HL-60 (cell line): ENCODE results near the gene STX19.

Experiments
- DNase-seq, 2 experiments: peaks; one replicate each; pipeline ENCODE4 v3.0.0-alpha.2; 2010 to 2020; ENCODE audit warnings: low read depth in 1 of 2, low spot score in 1 of 2
- H3K27ac ChIP-seq: fragments of 250-450 bp; sonication (Bioruptor Pico); replicated peaks from 2 replicates; pipeline ENCODE4 v1.5.1; 2020; ENCODE audit warnings: mild to moderate bottlenecking, moderate library complexity
- H3K27me3 ChIP-seq: fragments of 250-450 bp; sonication (Bioruptor Pico); 2 replicates; pipeline ENCODE4 v1.5.1; 2021; ENCODE audit warnings: mild to moderate bottlenecking, moderate library complexity; ENCODE audit not compliant: insufficient read depth, poor library complexity, severe bottlenecking
- H3K4me3 ChIP-seq: replicated peaks from 2 replicates; pipeline ENCODE4 v1.5.1; 2011; ENCODE audit warnings: mild to moderate bottlenecking, control low read depth, low read length; ENCODE audit not compliant: insufficient read depth
- CTCF ChIP-seq: IDR thresholded peaks from one replicate; pipeline ENCODE4 v1.5.1; 2011; ENCODE audit warnings: low read length, control low read depth, inconsistent platforms; ENCODE audit not compliant: insufficient read depth
- GABPA ChIP-seq: IDR thresholded peaks from 2 replicates; pipeline ENCODE4 v1.6.1; 2012; ENCODE audit warnings: low read depth
- POLR2AphosphoS5 ChIP-seq: IDR thresholded peaks from 2 replicates; pipeline ENCODE4 v1.6.1; 2012; ENCODE audit warnings: low read depth
- REST ChIP-seq: IDR thresholded peaks from 2 replicates; pipeline ENCODE4 v1.6.1; 2012; ENCODE audit warnings: low read depth; ENCODE audit not compliant: insufficient replicate concordance
- SPI1 ChIP-seq: IDR thresholded peaks from 2 replicates; pipeline ENCODE4 v1.6.1; 2012; ENCODE audit warnings: low read depth, mild to moderate bottlenecking, borderline replicate concordance

Gene STX19

GRCh38 chr3:94063496-94064119, 35.2 kb upstream of the STX19 start:
- DNase-seq: no peak
- TF ChIP-seq CTCF (no peak), POLR2AphosphoS5 (no peak)
- H3K4me3 ChIP-seq: peak overlapping the region; percentile 76
- no peaks in the 10 kb centered on the region for H3K27me3 ChIP-seq
- peak overlapping the region; percentile 96 for H3K27ac ChIP-seq

- H3K4me3 ChIP-seq: peak within 1 kb of the TSS; percentile 76
- peak; percentile 89 to 98 for DNase-seq
- peak; percentile 80 for TF ChIP-seq POLR2AphosphoS5
- TF ChIP-seq SPI1: 0 out of 2 replicates have a peak, but pooled peaks have one; percentile 9
- TF ChIP-seq GABPA: peak; percentile 53
- no peak for TF ChIP-seq CTCF
- TF ChIP-seq REST: peak; percentile 63
- H3K27ac ChIP-seq: peak within 1 kb of the TSS; percentile 96
- no peaks in the 10 kb centered on the region for H3K27me3 ChIP-seq
These were observed 34.4 kb upstream of the STX19 start, which contains the start of the genes DHFR2 and NSUN3 for GRCh38 chr3:94062513-94063404. TSS of gene DHFR2 (minus strand) at chr3:94062916. CDS start at chr3:94061511, 1,405 bp downstream. TSS of gene NSUN3 (plus strand) at chr3:94063061. CDS start at chr3:94063127, 66 bp downstream.

- Histone ChIP-seq H3K4me3 (no peak overlapping the region), H3K27me3 (no peaks in the 10 kb centered on the region), H3K27ac (no peak overlapping the region)
- DNase-seq: no peak
- TF ChIP-seq SPI1 (no peak), POLR2AphosphoS5 (no peak), REST (no peak), CTCF (no peak), GABPA (no peak)
These were observed 32.9 kb upstream of the STX19 start for GRCh38 chr3:94061297-94061696.
